MM.1S (cell line): ENCODE data around the gene RHOA.

Experiments used
- DNase-seq: peaks from one replicate; pipeline ENCODE4 v3.0.0-alpha.2; 2015
- H2AFZ ChIP-seq: fragments of 300-600 bp; sonication (generic); 2 replicates; pipeline ENCODE4 v1.6.0; 2016; ENCODE audit warnings: antibody characterized with exemption, low read length
- H3F3A ChIP-seq: fragments of 300-600 bp; sonication (generic); 2 replicates; pipeline ENCODE4 v1.6.1; 2016; ENCODE audit warnings: mild to moderate bottlenecking, antibody characterized with exemption, low read length, moderate library complexity, mixed read lengths; ENCODE audit not compliant: insufficient read depth
- H3K27ac ChIP-seq: fragments of 300-600 bp; sonication (generic); 2 replicates; pipeline ENCODE4 v1.5.1; 2016; ENCODE audit warnings: mild to moderate bottlenecking, low read length
- H3K27me3 ChIP-seq: fragments of 300-600 bp; sonication (generic); replicated peaks from 2 replicates; pipeline ENCODE4 v1.6.0; 2016; ENCODE audit warnings: low read length; ENCODE audit not compliant: insufficient read depth
- H3K36me3 ChIP-seq: fragments of 300-600 bp; sonication (generic); replicated peaks from 2 replicates; pipeline ENCODE4 v1.6.1; 2016; ENCODE audit warnings: mild to moderate bottlenecking, low read length, mixed read lengths; ENCODE audit not compliant: insufficient read depth
- H3K4me1 ChIP-seq: fragments of 300-600 bp; sonication (generic); 2 replicates; pipeline ENCODE4 v1.6.1; 2016; ENCODE audit warnings: low read length, mixed read lengths
- H3K4me2 ChIP-seq: fragments of 300-600 bp; sonication (generic); 2 replicates; pipeline ENCODE4 v1.6.0; 2016; ENCODE audit warnings: low read depth, low read length
- H3K4me3 ChIP-seq: fragments of 300-600 bp; sonication (generic); 2 replicates; pipeline ENCODE4 v1.5.1; 2016; ENCODE audit warnings: low read length, mixed read lengths
- H3K79me2 ChIP-seq: fragments of 300-600 bp; sonication (generic); 2 replicates; pipeline ENCODE4 v1.6.1; 2016; ENCODE audit warnings: mixed run types, low read length, mixed read lengths
- H3K9ac ChIP-seq: fragments of 300-600 bp; sonication (generic); 2 replicates; pipeline ENCODE4 v1.6.1; 2016; ENCODE audit warnings: low read length, mixed read lengths
- H3K9me2 ChIP-seq: fragments of 300-600 bp; sonication (generic); replicated peaks from 2 replicates; pipeline ENCODE4 v1.6.1; 2016; ENCODE audit warnings: mild to moderate bottlenecking, low read length, mixed read lengths; ENCODE audit not compliant: insufficient read depth
- H3K9me3 ChIP-seq: fragments of 300-600 bp; sonication (generic); replicated peaks from 2 replicates; pipeline ENCODE4 v1.6.1; 2016; ENCODE audit warnings: mild to moderate bottlenecking, low read length, mixed read lengths; ENCODE audit not compliant: insufficient read depth
- H4K20me1 ChIP-seq: fragments of 300-600 bp; sonication (generic); 2 replicates; pipeline ENCODE4 v1.6.1; 2016; ENCODE audit warnings: mild to moderate bottlenecking, low read length, moderate library complexity, mixed read lengths; ENCODE audit not compliant: insufficient read depth
- EZH2 ChIP-seq: fragments of 300-600 bp; sonication (generic); optimal IDR thresholded peaks from 2 replicates; pipeline ENCODE3; 2017; ENCODE audit warnings: low read depth, mild to moderate bottlenecking, antibody characterized with exemption, low read length, mixed read lengths
- EZH2phosphoT487 ChIP-seq: fragments of 300-600 bp; sonication (generic); IDR thresholded peaks from 2 replicates; pipeline ENCODE4 v1.6.1; 2018; ENCODE audit warnings: antibody characterized with exemption, low read length
- TF ChIP-seq, protein P1 (sequence below): fragments of 300-600 bp; sonication (generic); IDR thresholded peaks from 2 replicates; pipeline ENCODE4 v1.5.1; 2016; ENCODE audit warnings: antibody characterized with exemption, low read length, mixed read lengths

Gene RHOA

DNA sequence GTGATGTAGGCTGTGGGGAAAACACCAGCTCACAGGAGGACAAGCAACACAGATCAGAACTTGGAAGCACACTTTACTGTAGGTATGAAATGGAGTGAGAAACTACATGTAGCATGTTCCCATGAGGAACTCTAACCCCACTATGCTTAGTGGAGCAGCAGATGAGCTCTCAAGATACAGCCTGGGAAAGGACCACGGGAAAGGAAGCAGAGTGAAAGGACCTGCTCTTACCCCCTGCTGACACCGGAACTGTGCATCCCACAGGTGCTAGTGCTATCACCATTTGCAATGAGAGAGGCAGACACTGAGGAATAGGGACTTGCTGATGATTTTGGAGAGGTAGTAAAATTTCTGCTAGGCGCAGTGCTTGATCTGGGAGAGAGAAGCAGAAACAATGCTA lies 100.5 kb downstream of the RHOA start:
- Histone ChIP-seq H3K79me2 (no peaks in the 10 kb centered on the region), H3K9me3 (no peaks in the 10 kb centered on the region), H3K4me3 (no peak overlapping the region), H3K4me2 (no peak overlapping the region), H4K20me1 (no peaks in the 10 kb centered on the region), H3K4me1 (peaks cover 10% of the 10 kb centered on the region), H3K9me2 (no peaks in the 10 kb centered on the region), H2AFZ (no peak overlapping the region), H3K27me3 (no peaks in the 10 kb centered on the region), H3K9ac (no peak overlapping the region), H3K27ac (no peak overlapping the region), H3F3A (no peaks in the 10 kb centered on the region), H3K36me3 (no peaks in the 10 kb centered on the region; the same call in 1 of the 2 replicates)
- no peak for DNase-seq
- TF ChIP-seq EZH2: no peak
- TF ChIP-seq EZH2phosphoT487: no peak
- TF ChIP-seq, protein P1, sequence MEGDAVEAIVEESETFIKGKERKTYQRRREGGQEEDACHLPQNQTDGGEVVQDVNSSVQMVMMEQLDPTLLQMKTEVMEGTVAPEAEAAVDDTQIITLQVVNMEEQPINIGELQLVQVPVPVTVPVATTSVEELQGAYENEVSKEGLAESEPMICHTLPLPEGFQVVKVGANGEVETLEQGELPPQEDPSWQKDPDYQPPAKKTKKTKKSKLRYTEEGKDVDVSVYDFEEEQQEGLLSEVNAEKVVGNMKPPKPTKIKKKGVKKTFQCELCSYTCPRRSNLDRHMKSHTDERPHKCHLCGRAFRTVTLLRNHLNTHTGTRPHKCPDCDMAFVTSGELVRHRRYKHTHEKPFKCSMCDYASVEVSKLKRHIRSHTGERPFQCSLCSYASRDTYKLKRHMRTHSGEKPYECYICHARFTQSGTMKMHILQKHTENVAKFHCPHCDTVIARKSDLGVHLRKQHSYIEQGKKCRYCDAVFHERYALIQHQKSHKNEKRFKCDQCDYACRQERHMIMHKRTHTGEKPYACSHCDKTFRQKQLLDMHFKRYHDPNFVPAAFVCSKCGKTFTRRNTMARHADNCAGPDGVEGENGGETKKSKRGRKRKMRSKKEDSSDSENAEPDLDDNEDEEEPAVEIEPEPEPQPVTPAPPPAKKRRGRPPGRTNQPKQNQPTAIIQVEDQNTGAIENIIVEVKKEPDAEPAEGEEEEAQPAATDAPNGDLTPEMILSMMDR: no peak

DNA sequence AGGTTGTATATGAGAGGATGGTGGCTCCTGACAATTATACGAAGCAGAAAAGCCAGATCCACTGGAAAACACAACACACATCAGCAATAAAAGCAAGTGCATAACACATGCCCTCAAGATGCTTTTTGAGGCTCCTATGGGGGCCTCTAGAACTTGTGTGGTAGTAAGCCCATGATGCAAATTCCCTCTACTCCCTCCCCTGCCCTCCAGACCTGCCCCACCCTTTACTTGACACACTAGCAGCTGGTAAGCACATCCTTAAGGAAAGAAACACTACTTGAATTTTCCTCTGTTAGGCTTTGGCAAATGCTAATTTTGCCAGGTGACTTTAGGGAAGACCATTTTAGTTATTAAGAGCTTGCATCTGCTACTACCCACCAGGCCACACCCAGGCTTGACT lies 101.1 kb downstream of the RHOA start:
- TF ChIP-seq, protein P1: no peak
- no peak for TF ChIP-seq EZH2phosphoT487
- no peak for TF ChIP-seq EZH2
- Histone ChIP-seq H3K9ac (no peak overlapping the region), H3K4me2 (no peak overlapping the region), H3K4me1 (peaks cover 10% of the 10 kb centered on the region), H3K9me3 (no peaks in the 10 kb centered on the region), H3F3A (no peaks in the 10 kb centered on the region), H4K20me1 (no peaks in the 10 kb centered on the region), H2AFZ (no peak overlapping the region), H3K27ac (no peak overlapping the region), H3K9me2 (no peaks in the 10 kb centered on the region), H3K4me3 (no peak overlapping the region), H3K36me3 (no peaks in the 10 kb centered on the region; the same call in 1 of the 2 replicates), H3K27me3 (no peaks in the 10 kb centered on the region), H3K79me2 (no peaks in the 10 kb centered on the region)
- no peak for DNase-seq
